Lung (tissue), 16 donors: ENCODE results near the gene ASPG. TPM values are rescaled to one million over a fixed set of nuclear protein-coding genes. Genes with fewer than 3 reads are reported as not detected.

ENCODE experiments used
- ATAC-seq: fragments of 200-7000 bp; cut with Tn5 transposase; one replicate; pipeline ENCODE4 v1.9.1; 2020; ENCODE audit warnings: moderate number of reproducible peaks; ENCODE audit not compliant: insufficient read depth, low FRiP score
- DNase-seq, 3 donors: peaks; one replicate each; pipeline ENCODE4 v3.0.0-alpha.2; 2013 to 2017
- H3K27ac ChIP-seq, 2 donors: one replicate each; pipeline ENCODE4 v1.5.1; 2013; ENCODE audit warnings: mild to moderate bottlenecking in 2 of 2, moderate library complexity in 2 of 2, control low read depth in 1 of 2, inconsistent platforms in 1 of 2, low read depth in 1 of 2, low read length in 1 of 2
- H3K27me3 ChIP-seq, 3 donors: one replicate each; pipeline ENCODE4 v1.5.1; 2013; ENCODE audit warnings: low read length in 2 of 3; ENCODE audit not compliant: control insufficient read depth in 3 of 3, insufficient read depth in 3 of 3
- H3K36me3 ChIP-seq, 4 donors: one replicate each; pipeline ENCODE4 v1.5.1; 2013; ENCODE audit warnings: low read length in 4 of 4, mild to moderate bottlenecking in 1 of 4, moderate library complexity in 1 of 4; ENCODE audit not compliant: control insufficient read depth in 4 of 4, insufficient read depth in 4 of 4
- H3K4me1 ChIP-seq, 5 donors: one replicate each; pipeline ENCODE4 v1.5.1; 2013; ENCODE audit warnings: low read length in 5 of 5, mild to moderate bottlenecking in 2 of 5, moderate library complexity in 1 of 5; ENCODE audit not compliant: control insufficient read depth in 5 of 5, insufficient read depth in 5 of 5
- H3K4me3 ChIP-seq: one replicate; pipeline ENCODE4 v1.5.1; 2013; ENCODE audit warnings: mild to moderate bottlenecking, control low read depth, moderate library complexity
- H3K9ac ChIP-seq, 2 donors: one replicate each; pipeline ENCODE4 v1.5.1; 2013; ENCODE audit warnings: low read length in 2 of 2, control low read depth in 1 of 2; ENCODE audit not compliant: insufficient read depth in 1 of 2
- H3K9me3 ChIP-seq, 4 donors: one replicate each; pipeline ENCODE4 v1.5.1; 2013; ENCODE audit warnings: low read length in 3 of 4, mild to moderate bottlenecking in 1 of 4, moderate library complexity in 1 of 4; ENCODE audit not compliant: control insufficient read depth in 4 of 4, insufficient read depth in 3 of 4
- WGBS, 2 donors: extraction: QIAGEN DNeasy Blood & Tissue Kit; methylation state at CpG; one replicate each; pipeline ENCODE4 v1.1.7; 2013; 5-methylcytosine and 5-hydroxymethylcytosine counted together
- long read RNA-seq, 5 donors: transcript quantifications; one replicate each; lab custom pipeline, GENCODE V29; 2026
- polyA plus RNA-seq, 2 donors: library from polyadenylated mRNA; stranded (reverse); fragments of 200-250 nt; gene quantifications; one replicate each; pipeline ENCODE4 v1.2.1, GENCODE V29; 2013
- total RNA-seq, 2 donors: library from RNA; depleted of rRNA in 1 of 2; stranded (reverse); fragments of >200 nt in 1 of 2; gene quantifications; one replicate each; pipeline ENCODE4 v1.2.1, GENCODE V29; 2014 to 2021
- TF ChIP-seq, protein P1 (sequence below): IDR thresholded peaks from 2 replicates; pipeline ENCODE4 v1.5.1; 2012; ENCODE audit warnings: mild to moderate bottlenecking; ENCODE audit errors: control extremely low read depth, extremely low read depth
- donor health status: control.
- donor health status: control.
- donor health status: Bipolar disorder and iron deficiency.
- donor health status: healthy.
- donor health status: DM: yes; HTN: yes; CAD: no.

The ASPG gene
- total RNA-seq (1 to 10 TPM; 4.3 to 4.7 TPM), polyA plus RNA-seq (1 to 10 TPM in 1 of 2 donors, under 1 TPM in 1; 0.73 to 1.8 TPM)
- long read RNA-seq, donor 1, partial matches to known transcripts: 0 of 1 reads
- long read RNA-seq, donor 1, other reads (novel, unspliced or antisense): 0 of 1 reads
- long read RNA-seq, donor 2, partial matches to known transcripts: 0 of 1 reads
- long read RNA-seq, donor 2, other reads (novel, unspliced or antisense): 0 of 1 reads
- long read RNA-seq, donor 3, full-length matches to known transcripts: 5 of 5 reads
- long read RNA-seq, donor 3, partial matches to known transcripts: 0 of 5 reads
- long read RNA-seq, donor 3, other reads (novel, unspliced or antisense): 0 of 5 reads
- long read RNA-seq, donor 4: 0 reads
- long read RNA-seq, donor 5, full-length matches to known transcripts: 3 of 3 reads
- long read RNA-seq, donor 5, partial matches to known transcripts: 0 of 3 reads
- long read RNA-seq, donor 5, other reads (novel, unspliced or antisense): 0 of 3 reads

DNA sequence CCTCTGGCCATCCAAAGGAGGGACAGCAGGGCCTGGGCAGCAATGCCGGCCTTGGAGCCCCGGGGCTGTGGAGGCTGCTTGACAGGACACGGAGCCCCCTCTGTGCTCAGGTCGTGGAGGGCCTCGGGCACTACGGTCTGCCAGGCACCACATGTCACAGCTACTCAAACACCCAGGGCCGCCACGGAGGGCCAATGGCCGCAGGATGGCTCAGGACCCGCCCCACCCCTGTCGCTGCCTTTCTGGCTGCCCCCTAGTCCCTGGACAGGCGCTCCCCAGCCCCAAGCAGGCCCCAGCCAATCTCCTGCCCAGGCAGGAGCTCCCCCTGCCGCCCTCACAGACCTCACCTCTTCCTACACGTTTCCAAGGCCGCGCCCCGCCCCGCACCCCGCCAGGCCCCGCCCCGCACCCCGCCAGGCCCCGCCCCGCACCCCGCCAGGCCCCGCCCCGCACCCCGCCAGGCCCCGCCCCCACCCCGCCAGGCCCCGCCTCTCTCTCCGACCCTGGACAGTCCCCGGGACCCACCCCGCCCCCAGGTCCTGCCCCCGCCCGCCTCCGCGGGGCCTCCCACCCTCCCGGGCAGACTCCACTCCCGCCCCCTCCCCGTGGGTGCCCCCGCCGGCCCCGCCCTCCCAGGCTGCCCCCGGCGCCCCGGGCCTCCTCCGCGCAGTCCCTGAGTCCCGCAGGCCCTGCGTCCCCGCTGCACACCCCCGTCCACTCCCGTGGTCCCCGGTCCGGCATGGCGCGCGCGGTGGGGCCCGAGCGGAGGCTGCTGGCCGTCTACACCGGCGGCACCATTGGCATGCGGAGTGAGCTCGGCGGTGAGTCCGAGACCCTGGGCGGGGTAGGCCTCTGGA, at the start of gene ASPG:
TSS of gene ASPG (plus strand) at position 669 of the 857 bp plus-strand sequence. CDS start at position 740, 71 bp downstream.
- DNase-seq (peak in 1 of 3 donors; percentile 28), ATAC-seq (peak; percentile 8)
- no peaks in the 10 kb centered on the region for H3K36me3 ChIP-seq
- peaks cover 0 to under 1% (median 0%) of the 10 kb centered on the region in 4 donors for H3K9me3 ChIP-seq
- TF ChIP-seq, protein P1, sequence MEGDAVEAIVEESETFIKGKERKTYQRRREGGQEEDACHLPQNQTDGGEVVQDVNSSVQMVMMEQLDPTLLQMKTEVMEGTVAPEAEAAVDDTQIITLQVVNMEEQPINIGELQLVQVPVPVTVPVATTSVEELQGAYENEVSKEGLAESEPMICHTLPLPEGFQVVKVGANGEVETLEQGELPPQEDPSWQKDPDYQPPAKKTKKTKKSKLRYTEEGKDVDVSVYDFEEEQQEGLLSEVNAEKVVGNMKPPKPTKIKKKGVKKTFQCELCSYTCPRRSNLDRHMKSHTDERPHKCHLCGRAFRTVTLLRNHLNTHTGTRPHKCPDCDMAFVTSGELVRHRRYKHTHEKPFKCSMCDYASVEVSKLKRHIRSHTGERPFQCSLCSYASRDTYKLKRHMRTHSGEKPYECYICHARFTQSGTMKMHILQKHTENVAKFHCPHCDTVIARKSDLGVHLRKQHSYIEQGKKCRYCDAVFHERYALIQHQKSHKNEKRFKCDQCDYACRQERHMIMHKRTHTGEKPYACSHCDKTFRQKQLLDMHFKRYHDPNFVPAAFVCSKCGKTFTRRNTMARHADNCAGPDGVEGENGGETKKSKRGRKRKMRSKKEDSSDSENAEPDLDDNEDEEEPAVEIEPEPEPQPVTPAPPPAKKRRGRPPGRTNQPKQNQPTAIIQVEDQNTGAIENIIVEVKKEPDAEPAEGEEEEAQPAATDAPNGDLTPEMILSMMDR: no peak
- H3K4me3 ChIP-seq: no peak within 1 kb of the TSS
- WGBS, 2 donors: 13 to 21% methylated on average over 37 to 70 of the region's 70 CpGs
- peaks cover 0 to 15% (median 4%) of the 10 kb centered on the region in 5 donors for H3K4me1 ChIP-seq
- H3K27me3 ChIP-seq: peaks cover 0 to 5% (median 2%) of the 10 kb centered on the region in 3 donors
- no peak within 1 kb of the TSS for H3K9ac ChIP-seq
- peak within 1 kb of the TSS in 1 of 2 donors; percentile 17 for H3K27ac ChIP-seq

DNA sequence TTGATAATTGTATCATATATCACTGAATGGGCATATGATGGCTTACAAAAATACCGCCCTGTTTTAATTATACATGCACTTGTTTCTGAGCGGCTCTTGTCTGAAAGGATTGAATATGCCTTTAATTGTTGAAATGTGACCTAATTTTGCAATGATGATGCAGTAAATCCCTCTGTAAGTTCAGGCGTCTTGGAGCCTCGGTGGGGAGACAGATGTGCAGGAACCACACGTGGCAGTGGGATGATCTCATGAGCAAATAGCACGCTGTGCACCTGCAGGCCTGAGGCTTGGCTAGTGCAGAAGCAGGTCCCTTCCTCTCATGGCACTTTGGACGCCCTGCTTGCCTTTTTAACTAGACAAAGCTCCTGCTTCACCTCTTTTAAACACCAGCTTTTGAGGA, 49.3 kb upstream of the ASPG start:
- H3K9me3 ChIP-seq: no peaks in the 10 kb centered on the region
- DNase-seq (no peak), ATAC-seq (no peak)
- no peaks in the 10 kb centered on the region for H3K4me1 ChIP-seq
- no peak overlapping the region for H3K27ac ChIP-seq
- H3K4me3 ChIP-seq: no peak overlapping the region
- WGBS, 2 donors: 83 to 85% methylated on average over 7 of the region's 7 CpGs
- H3K9ac ChIP-seq: no peak overlapping the region
- peaks cover 0 to 9% (median 4%) of the 10 kb centered on the region in 3 donors for H3K27me3 ChIP-seq
- TF ChIP-seq, protein P1: no peak
- H3K36me3 ChIP-seq: no peaks in the 10 kb centered on the region

DNA sequence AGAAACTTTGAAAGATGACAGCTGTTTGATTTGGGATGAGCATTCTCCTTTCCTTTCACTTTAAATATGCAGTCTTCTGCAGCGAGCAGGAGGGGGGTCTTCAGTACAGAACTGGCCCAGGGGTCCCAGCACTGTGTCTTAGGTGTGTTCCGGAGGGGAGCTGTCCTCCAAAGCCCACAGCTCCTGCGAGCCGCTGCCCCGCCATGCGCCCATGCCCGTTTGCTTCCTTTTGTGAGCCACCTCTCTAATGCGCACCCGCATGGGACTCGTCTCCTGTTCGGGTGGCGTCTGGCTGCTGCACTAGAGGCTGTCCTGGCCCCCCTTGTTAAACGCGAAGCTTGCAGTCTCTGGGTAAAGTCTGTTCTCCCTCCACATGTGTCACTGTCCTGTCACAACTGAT, 48.4 kb upstream of the ASPG start:
- no peak for DNase-seq
- no peaks in the 10 kb centered on the region for H3K9me3 ChIP-seq
- 83 to 89% methylated on average over 14 of the region's 14 CpGs for WGBS, 2 donors
- TF ChIP-seq, protein P1: no peak
- no peaks in the 10 kb centered on the region for H3K36me3 ChIP-seq
- H3K27me3 ChIP-seq: peaks cover 0 to 9% (median 4%) of the 10 kb centered on the region in 3 donors
- no peaks in the 10 kb centered on the region for H3K4me1 ChIP-seq
- no peak overlapping the region for H3K27ac ChIP-seq
- ATAC-seq: no peak
- H3K4me3 ChIP-seq: no peak overlapping the region
- no peak overlapping the region for H3K9ac ChIP-seq
